ENCODE data around the gene SLC35E3.
"Not testable (repeated sequence)": the region's sequence is repeated elsewhere in the genome, so short reads cannot be mapped to it uniquely, and the experiment has no call there.

SLC35E3 gene

DNA sequence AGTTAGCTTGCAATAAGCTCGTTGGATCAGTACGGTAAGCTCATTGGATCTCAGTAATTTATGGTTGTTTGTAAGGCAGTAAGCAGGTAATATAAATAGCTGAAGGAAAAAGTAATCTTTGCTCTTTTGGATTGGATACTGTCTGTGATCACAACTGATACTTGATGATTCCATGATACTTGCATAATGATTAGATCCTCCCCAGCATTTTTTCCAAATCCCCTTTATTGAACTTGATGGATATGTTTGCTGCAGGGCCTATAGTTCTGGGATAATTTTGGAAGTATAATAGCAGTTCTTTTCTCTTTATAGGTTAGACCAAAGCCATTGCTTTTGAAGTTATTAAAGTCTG, 67.2 kb downstream of the SLC35E3 start:
- no peak for DNase-seq (ENCODE audit: low read depth)

DNA sequence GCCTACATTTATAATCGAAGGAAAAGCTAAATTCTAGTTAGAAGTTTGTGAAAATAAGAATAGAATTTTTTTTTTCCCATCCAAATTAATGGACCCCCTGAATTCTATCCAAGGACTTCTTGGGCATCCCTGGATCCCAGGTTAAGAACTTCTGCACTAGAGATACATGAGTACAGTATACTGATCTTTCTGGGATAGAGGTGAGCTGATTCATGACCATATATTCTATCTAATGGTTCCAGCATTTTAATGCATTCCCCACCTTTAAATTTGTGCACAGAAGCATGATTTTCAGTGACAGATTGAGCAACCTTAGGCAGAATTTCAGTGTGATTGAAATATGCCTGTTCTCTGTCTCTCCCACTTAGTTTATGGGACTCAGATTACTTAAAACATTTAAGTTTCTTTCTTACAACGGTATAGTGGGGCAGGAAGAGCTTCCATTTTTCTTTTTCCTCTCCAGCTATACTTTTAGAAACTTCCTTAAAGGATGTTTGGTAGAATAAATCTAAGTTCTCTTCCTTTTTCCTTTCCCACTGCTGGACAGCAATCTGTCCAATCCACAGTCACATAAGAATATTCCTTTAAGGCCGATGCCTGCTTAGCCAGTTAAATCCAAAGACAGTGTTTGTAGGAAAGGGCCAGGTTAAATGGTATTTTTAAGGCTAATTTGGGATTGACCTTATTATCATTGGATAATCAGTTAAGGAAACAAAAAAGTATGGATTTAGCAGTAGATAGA, 68.7 kb downstream of the SLC35E3 start:
- no peak for DNase-seq (ENCODE audit: low read depth)

DNA sequence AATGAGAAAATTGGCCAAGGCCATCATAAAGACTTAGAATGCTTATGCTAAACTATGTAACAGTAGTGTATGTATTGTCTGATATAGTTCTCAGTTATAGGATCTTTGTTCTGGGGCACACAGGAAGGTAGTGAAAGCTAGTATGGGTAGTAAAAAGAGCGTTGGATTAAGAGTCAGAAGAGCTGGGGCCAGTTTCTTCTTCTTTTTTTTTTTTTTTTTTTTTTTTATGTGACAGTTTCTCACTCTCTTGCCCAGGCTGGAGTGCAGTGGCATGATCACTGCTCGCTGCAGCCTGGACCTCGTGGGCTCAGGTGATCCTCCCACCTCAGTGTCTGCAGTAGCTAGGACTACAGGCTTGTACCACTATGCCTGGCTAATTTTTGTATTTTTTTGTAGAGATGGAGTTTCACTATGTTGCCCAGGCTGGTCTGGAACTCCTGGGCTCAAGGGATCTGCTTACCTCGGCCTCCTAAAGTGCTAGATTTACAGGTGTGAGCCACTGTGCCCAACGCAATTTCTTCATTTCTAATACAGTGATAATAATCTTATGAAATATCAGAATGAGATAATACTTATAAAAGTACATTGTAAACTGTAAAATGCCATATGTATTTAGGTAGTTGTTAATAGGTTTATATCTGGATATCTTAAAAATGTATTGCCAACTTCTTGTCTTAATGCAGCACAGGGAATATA, 69.4 kb downstream of the SLC35E3 start:
- no peak for DNase-seq (ENCODE audit: low read depth)

DNA sequence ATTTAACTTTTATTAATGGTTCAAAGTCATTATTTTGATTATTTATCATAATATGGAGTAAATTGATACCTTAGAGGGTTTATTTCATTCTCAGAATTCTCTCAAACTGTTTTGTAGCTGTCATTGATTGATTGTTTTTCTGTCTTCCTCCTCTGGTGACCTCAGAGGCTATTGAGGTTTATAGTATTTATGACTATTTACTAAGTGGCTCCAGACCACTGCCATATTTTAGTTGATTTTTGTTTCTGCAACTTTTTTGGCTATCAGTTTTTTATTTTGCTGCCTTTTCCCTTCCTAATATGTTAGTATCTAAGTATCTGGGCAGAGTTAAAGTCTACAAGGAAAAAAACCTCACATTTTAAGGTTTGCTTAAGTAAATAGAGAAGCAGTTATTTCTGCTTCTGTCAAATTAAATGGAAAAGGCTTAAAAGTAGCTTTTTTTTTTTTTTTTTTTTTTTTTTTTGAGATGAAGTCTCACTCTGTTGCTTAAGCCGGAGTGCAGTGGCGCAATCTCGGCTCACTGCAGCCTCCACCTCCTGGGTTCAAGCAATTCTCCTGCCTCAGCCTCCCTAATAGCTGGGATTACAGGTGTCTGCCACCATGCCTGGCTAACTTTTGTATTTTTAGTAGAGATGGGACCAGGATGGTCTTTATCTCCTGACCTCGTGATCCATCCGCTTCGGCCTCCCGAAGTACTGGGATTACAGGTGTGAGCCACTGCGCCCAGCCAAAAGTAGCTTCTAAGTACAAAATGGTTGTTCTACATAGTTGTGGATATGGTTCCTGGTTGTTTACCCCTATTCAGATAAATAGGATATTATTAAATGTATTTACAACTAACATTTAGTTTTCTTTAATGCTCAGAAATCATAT, 70.2 kb downstream of the SLC35E3 start:
- DNase-seq (ENCODE audit: low read depth): no peak

DNA sequence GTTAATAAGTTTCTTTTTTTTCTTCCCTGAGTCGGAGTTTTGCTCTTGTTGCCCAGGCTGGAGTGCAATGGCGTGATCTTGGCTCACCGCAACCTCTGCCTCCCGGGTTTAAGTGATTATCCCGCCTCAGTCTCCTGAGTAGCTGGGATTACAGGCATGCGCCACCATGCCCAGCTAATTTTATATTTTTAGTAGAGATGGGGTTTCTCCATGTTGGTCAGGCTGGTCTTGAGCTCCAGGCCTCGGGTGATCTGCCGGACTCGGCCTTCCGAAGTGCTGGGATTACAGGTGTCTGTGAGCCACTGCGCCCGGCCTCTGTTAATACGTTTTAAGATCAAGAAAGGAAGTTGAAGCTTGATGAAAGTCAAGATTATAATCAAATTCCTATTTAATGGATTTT, 73.5 kb downstream of the SLC35E3 start:
- not testable (repeated sequence) for DNase-seq (ENCODE audit: low read depth)

DNA sequence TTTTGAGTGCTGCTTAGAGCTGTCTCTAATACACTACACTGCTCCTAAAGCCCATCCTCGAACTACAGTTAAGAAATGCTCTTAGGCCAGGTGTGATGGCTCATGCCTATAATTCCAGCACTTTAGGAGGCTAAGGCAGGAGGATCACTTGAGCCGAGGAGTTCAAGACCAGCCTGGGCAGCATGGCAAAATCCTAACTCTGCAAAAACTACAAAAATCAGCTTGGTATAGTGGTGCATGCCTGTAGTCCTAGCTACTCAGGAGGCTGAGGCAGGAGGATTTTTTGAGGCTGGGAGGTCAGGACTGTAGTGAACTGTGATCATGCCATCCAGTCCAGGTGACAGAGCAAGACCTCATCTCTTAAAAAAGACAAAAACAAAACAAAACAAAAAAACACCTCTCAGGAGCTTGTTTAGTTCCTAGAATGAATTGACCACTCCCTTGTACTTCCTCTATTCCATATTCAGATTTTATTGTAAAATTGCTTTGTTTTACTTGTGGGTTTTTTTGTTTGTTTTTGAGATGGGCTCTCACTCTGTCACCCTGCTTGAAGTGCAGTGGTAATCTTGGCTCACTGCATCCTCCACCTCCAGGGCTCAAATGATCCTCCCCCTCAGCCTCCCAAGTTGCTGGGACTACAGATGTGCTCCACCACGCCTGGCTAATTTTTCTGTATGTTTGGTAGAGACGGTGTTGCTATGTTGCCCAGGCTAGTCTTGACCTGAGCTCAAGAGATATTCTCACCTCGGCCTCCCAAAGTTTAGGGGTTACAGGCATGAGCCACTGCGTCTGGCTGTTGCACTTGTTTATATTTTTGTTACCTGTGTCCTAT, 75.6 kb downstream of the SLC35E3 start:
- no peak for DNase-seq (ENCODE audit: low read depth)

DNA sequence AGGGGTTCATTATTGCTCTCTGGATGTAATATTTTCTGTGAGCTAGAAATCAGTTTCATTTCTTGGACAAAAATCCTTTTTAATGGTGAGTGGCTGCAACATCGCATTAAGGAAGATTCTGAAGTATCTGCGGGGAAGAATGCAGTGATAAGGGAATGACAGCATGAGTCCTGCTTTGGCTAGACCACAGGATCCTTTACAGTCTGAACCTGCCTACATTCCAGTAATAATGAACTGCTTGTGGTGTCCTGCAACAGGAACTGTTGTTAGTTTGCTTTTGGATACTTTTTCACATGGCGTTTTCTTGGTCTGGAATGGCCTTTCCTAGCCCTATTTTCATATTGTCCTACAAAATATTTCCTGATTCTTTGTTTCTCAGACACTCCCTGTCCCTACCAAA, 77.7 kb downstream of the SLC35E3 start:
- no peak for DNase-seq (ENCODE audit: low read depth)

DNA sequence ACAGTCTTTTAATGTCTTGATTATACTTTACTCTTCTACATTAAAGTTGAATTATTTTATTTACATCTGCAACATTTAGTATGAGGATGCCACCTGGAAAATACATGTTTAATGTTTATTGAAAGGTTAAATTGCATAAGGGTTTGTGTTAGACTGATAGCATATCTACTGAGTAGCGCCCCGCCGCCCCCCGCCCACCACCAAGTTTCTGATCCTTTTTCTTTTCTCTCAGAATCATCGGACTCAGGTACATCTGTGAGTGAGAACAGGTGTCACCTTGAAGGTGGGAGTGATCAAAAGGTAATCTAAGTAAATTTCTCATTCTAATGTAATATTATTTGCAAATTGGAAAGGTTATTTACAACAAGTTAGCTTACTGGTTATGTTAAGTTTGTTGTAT, 78.2 kb downstream of the SLC35E3 start:
- no peak for DNase-seq (ENCODE audit: low read depth)

DNA sequence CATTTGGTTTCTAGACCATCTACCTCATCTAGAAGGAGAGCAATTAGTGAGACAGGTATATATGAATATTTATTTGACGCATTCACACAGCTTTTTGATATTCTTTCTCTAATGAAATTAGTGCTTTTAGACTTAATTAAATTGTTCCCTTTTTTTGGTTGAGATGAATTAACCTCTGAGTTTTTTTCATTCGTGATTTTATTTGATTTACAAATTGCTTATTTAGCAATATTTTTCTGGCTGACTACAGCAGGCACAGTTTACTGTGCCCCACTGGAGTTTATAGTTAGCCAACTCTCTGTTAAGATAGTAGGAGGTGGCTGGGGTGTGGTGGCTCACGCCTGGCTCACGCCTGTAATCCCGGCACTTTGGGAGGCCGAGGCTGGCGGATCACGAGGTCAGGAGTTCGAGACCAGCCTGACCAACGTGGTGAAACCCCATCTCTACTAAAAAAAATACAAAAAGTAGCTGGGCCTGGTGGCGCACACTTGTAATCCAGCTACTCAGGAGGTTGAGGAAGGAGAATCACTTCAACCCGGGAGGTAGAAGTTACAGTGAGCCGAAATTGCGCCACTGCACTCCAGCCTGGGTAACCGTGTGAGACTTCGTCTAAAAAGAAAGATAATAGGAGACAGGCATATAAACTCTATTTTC, 78.7 kb downstream of the SLC35E3 start:
- DNase-seq (ENCODE audit: low read depth): no peak

DNA sequence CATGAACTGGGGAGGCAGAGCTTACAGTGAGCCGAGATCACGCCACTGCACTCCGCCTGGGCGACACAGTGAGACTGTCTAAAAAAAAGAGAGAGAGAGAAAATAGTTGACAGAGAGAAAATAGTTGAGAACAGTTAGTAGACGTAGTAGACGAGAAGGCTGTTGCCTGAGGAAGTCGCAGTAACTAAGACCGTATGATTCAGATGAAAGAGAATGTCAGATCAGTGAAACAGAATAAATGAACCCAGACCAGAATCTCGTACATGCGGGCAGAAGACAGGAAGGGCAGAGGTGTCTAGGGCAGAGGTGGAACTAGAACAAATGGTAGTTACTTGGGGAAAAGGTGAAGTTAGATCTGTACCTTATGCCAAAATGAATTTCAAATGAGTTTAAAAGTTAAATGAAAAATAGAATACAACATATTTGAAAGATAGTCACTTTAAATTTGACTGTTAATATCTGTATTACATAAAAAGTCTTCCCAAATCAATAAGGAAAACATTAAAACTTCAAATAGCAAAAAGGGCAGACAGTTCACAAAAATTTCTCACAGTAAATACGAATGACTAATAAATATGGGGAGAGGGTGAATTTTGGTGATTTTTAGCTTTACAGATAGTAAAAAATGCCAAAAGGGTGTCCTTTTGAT, 79.7 kb downstream of the SLC35E3 start:
- DNase-seq (ENCODE audit: low read depth): no peak

DNA sequence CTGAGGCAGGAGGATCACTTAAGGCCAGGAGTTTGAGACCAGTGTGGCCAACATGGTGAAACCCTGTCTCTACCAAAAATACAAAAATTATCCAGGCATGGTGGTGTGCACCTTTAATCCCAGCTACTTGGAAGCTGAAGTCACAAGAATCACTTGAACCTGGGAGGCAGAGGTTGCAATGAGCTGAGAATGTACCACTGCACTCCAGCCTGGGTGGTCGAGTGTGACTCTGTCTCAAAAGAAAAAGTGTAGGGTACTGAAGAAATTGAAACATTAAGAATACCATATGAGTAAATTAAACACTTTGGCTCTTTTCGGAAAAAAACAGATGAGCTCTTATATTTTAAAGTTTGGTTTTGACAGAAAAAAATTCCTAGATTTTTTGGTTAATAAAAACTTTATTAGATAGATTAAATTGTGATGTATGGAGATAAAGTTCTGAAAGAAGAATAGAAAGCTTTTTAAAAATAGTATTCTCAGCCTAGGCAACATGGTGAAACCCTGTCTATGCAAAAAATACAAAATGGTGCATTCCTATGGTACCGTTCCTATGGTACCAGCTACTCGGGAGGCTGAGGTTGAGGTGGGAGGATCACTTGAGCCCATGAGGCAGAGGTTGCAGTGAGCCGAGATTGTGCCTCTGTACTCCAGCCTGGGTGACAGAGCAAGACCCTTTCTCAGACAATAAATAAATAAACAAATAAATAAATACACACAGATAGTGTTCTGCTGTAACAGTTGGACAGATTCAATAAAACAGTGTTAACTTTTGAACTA, 82.1 kb downstream of the SLC35E3 start:
- no peak for DNase-seq (ENCODE audit: low read depth)

DNA sequence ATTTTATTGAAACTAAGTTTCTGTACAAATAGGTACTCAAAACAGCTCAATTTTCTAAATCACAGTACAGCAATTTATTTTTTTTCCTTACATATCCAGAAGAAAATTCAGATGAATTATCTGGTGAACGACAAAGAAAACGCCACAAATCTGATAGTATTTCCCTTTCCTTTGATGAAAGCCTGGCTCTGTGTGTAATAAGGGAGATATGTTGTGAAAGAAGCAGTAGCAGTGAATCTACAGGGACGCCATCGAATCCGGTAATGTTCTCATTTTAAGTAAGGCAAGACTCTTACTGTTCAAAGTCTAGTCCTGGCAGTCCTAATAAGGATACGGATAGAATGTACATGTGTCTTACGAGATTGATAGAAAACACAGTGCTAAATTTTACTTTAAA, 82.7 kb downstream of the SLC35E3 start:
- DNase-seq (ENCODE audit: low read depth): no peak

Data from stimulated activated CD8-positive, alpha-beta memory T cell treated with anti-CD3 and anti-CD28 coated beads, Interleukin-7, amount 100 ng/mL, for 24 hours (primary cell).